Lower leg skin (tissue), 4 donors: ENCODE data around the gene GIMD1. TPM values are rescaled to one million over a fixed set of nuclear protein-coding genes. Genes with fewer than 3 reads are reported as not detected.

Experiments used
- DNase-seq, 2 donors: peaks; one replicate each; pipeline ENCODE4 v3.0.0-alpha.2; 2019; ENCODE audit warnings: low spot score in 2 of 2
- H3K4me3 ChIP-seq: fragments of 200-600 bp; sonication (generic); 2 replicates; pipeline ENCODE4 v1.5.1; 2017; ENCODE audit warnings: mild to moderate bottlenecking, low read depth; ENCODE audit not compliant: poor library complexity, severe bottlenecking
- POLR2A ChIP-seq, 2 donors: fragments of 450-650 bp; IDR thresholded peaks; one replicate each; pipeline ENCODE4 v1.6.1; 2016 to 2017; ENCODE audit warnings: antibody characterized with exemption in 2 of 2, mild to moderate bottlenecking in 1 of 2, moderate library complexity in 1 of 2
- whole genome bisulfite sequencing, 2 donors: methylation state at CpG; one replicate each; pipeline ENCODE4 v1.1.5; 2018; 5-methylcytosine and 5-hydroxymethylcytosine counted together
- intact Hi-C: fragments of 100-400 bp; cut with DNase I; formaldehyde crosslinking; loops from one replicate; pipeline ENCODE4 v1.15.0; 2023; ENCODE audit warnings: low total_unique reads
- total RNA-seq, 4 donors: library from RNA; depleted of rRNA; stranded (reverse); fragments of >200 nt; gene quantifications; one replicate each; pipeline ENCODE4 v1.1.0, GENCODE V29; 2016
- TF ChIP-seq, protein P1 (sequence below), 3 donors: fragments of 450-650 bp; IDR thresholded peaks; one replicate each; pipeline ENCODE4 v1.5.1; 2016; ENCODE audit warnings: antibody characterized with exemption in 3 of 3, mild to moderate bottlenecking in 3 of 3, moderate library complexity in 2 of 3

Gene GIMD1
- total RNA-seq, 4 donors from 2014 or later, result not detected

DNA sequence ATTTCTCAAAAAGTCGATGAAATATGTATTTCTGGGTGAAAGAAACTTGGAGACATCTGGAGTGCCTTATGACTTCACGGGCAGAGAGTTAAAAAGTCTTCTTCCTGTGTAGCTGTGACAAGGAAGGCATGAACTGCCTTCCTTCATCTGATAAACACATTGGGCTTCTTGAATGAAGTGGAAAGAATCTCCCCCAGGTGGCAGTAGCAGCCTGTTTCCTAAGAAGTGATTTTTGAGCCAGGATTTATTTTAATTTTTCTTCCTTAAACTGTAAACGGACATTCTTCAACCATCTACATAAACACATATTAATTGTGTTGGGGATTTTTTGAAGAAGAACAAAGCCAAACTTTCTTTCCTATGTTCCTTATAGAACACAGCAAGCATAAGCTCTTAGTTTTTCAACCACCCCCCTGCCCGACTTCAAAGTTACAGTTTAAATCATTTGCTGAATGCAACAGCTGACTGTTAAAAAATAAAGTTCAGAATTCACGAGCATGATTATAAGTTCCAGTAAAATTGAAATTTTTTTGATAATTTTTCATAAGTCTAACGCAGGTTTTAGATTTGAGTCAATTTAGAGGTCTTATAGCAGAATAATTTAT, 980 bp upstream of the GIMD1 start:
- intact Hi-C loops, result no loop called here
- TF ChIP-seq POLR2A (IDR thresholded peaks at IDR 0.05), result no peak
- TF ChIP-seq, protein P1, sequence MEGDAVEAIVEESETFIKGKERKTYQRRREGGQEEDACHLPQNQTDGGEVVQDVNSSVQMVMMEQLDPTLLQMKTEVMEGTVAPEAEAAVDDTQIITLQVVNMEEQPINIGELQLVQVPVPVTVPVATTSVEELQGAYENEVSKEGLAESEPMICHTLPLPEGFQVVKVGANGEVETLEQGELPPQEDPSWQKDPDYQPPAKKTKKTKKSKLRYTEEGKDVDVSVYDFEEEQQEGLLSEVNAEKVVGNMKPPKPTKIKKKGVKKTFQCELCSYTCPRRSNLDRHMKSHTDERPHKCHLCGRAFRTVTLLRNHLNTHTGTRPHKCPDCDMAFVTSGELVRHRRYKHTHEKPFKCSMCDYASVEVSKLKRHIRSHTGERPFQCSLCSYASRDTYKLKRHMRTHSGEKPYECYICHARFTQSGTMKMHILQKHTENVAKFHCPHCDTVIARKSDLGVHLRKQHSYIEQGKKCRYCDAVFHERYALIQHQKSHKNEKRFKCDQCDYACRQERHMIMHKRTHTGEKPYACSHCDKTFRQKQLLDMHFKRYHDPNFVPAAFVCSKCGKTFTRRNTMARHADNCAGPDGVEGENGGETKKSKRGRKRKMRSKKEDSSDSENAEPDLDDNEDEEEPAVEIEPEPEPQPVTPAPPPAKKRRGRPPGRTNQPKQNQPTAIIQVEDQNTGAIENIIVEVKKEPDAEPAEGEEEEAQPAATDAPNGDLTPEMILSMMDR (IDR thresholded peaks at IDR 0.05), result no peak
- H3K4me3 ChIP-seq, result no peak overlapping the region
- no peak for DNase-seq
- 19 to 21% methylated on average over 6 of the region's 6 CpGs for WGBS, 2 donors

DNA sequence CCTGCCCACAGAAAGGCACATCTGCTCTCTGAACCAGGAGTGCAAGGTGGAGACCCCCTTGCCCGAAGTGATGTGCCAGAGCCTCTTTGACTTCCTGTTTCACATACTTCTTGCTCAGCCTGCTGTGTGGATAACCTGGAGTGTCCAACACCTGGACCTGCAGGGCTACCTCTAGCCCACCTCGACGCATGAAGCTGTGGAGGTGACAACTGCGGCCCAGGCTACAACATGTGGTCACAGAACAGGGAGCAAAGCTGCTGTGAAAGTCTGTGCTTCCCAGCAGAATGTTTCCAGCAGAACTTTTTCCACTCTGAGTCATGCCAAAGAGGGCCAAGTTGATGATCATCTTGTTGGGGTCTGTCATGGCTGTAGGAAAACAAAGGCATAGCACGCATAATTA, 1.5 kb downstream of the GIMD1 start:
- no peak overlapping the region for H3K4me3 ChIP-seq
- no peak for DNase-seq
- intact Hi-C loops, result no loop called here

DNA sequence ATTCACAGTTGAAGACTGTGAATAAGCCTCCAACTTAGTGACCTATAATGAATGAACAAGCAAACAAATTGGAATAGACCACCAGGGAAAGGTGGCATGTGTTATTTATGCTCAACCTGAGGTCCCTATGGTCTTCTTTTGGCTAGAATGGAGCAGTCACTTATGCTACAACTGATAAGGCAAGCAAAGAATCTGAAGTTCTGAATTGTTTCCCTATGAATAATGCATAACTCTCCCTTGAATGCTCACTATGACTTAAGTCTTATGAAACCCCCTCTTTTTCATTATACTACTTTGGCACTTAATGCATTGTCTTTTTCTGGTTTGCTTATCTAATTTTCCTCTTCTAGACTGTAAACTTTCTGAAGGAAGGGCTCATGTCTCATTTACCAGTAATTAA, 2.6 kb downstream of the GIMD1 start:
- no peak for TF ChIP-seq POLR2A (IDR thresholded peaks at IDR 0.05)
- TF ChIP-seq, protein P1 (IDR thresholded peaks at IDR 0.05), result no peak
- DNase-seq, result no peak
- no peak overlapping the region for H3K4me3 ChIP-seq
- intact Hi-C loops, result no loop called here

More for the DNA sequence above, 1.5 kb downstream of the GIMD1 start:
- 87 to 99% methylated on average over 5 of the region's 5 CpGs for WGBS, 2 donors
- TF ChIP-seq POLR2A (IDR thresholded peaks at IDR 0.05), result no peak
- TF ChIP-seq, protein P1 (IDR thresholded peaks at IDR 0.05), result no peak

- H3K4me3 ChIP-seq, result no peak overlapping the region
- 70 to 82% methylated on average over 1 of the region's 1 CpG for WGBS, 2 donors
- TF ChIP-seq POLR2A (IDR thresholded peaks at IDR 0.05), result no peak
- TF ChIP-seq, protein P1 (IDR thresholded peaks at IDR 0.05), result no peak
- no peak for DNase-seq
- intact Hi-C loops, result no loop called here
These were observed 3.0 kb downstream of the GIMD1 start for GRCh38 chr4:106365613-106366012.

- intact Hi-C loops, result no loop called here
- TF ChIP-seq, protein P1 (IDR thresholded peaks at IDR 0.05), result no peak
- TF ChIP-seq POLR2A (IDR thresholded peaks at IDR 0.05), result no peak
- 89 to 93% methylated on average over 1 of the region's 1 CpG for WGBS, 2 donors
- no peak overlapping the region for H3K4me3 ChIP-seq
- DNase-seq, result no peak
These were observed 4.3 kb downstream of the GIMD1 start for GRCh38 chr4:106364282-106364681.
